ENCODE measurements around the gene CDH4. TPM values are rescaled to one million over a fixed set of nuclear protein-coding genes. Genes with fewer than 3 reads are reported as not detected.

The CDH4 gene
- total RNA-seq, 1 experiment from 2014 or later, result not detected

GRCh38 chr20:61439251-61439650, 187.2 kb downstream of the CDH4 start:
- Mint-ChIP-seq H3K4me1 (ENCODE audit: low read depth, unreplicated experiment) (peaks cover 23% of the 10 kb centered on the region), H3K36me3 (ENCODE audit: insufficient read depth, unreplicated experiment) (no peaks in the 10 kb centered on the region), H3K9me3 (ENCODE audit: unreplicated experiment) (peaks cover 26% of the 10 kb centered on the region), H3K4me3 (ENCODE audit: unreplicated experiment) (no peak overlapping the region), H3K27ac (ENCODE audit: unreplicated experiment) (no peak overlapping the region), H3K27me3 (ENCODE audit: insufficient read depth, unreplicated experiment) (no peaks in the 10 kb centered on the region)
- intact Hi-C loops (cut with micrococcal nuclease; ENCODE audit: unreplicated experiment), result no loop called here
- Histone ChIP-seq H3K4me3 (ENCODE audit: low read depth, low read length) (no peak overlapping the region), H3K4me1 (peaks cover 57% of the 10 kb centered on the region), H3K27me3 (replicated peaks; ENCODE audit: control insufficient read depth, insufficient read depth, low read length) (no peaks in the 10 kb centered on the region; the same call in 1 of the 2 replicates), H3K36me3 (ENCODE audit: control insufficient read depth, insufficient read depth, low read length) (no peaks in the 10 kb centered on the region), H3K9me3 (peaks cover 9% of the 10 kb centered on the region)
- ChIA-PET POLR2A (no interaction called here), CTCF (no interaction called here)
- no TSS peak for BruUV-seq (replicated peaks)
- no peak for DNase-seq
- no peak for TF ChIP-seq CTCF (IDR thresholded peaks at IDR 0.05; ENCODE audit: insufficient read depth in 1 of 2, low read depth in 1 of 2, low read length in 1 of 2, severe bottlenecking in 1 of 2, unreplicated experiment in 1 of 2)

- ChIA-PET CTCF (no interaction called here), POLR2A (no interaction called here)
- Histone ChIP-seq H3K36me3 (ENCODE audit: control insufficient read depth, insufficient read depth, low read length) (no peaks in the 10 kb centered on the region), H3K4me1 (peaks cover 50% of the 10 kb centered on the region), H3K27me3 (replicated peaks; ENCODE audit: control insufficient read depth, insufficient read depth, low read length) (no peaks in the 10 kb centered on the region), H3K9me3 (peaks cover 8% of the 10 kb centered on the region), H3K4me3 (ENCODE audit: low read depth, low read length) (no peak overlapping the region)
- no peak overlapping the region for H3K4me3 Mint-ChIP-seq (ENCODE audit: unreplicated experiment)
- BruUV-seq (replicated peaks), result no TSS peak
- peaks cover 18% of the 10 kb centered on the region for H3K9me3 Mint-ChIP-seq (ENCODE audit: unreplicated experiment)
- H3K27ac Mint-ChIP-seq (ENCODE audit: unreplicated experiment), result no peak overlapping the region
- H3K36me3 Mint-ChIP-seq (ENCODE audit: insufficient read depth, unreplicated experiment), result no peaks in the 10 kb centered on the region
- intact Hi-C loops (cut with micrococcal nuclease; ENCODE audit: unreplicated experiment), result no loop called here
- no peaks in the 10 kb centered on the region for H3K27me3 Mint-ChIP-seq (ENCODE audit: insufficient read depth, unreplicated experiment)
- peaks cover 16% of the 10 kb centered on the region for H3K4me1 Mint-ChIP-seq (ENCODE audit: low read depth, unreplicated experiment)
- peak in 1 of 2 experiments; percentile 28 for DNase-seq
- TF ChIP-seq CTCF (IDR thresholded peaks at IDR 0.05; ENCODE audit: insufficient read depth in 1 of 2, low read depth in 1 of 2, low read length in 1 of 2, severe bottlenecking in 1 of 2, unreplicated experiment in 1 of 2), result no peak
These were observed 188.5 kb downstream of the CDH4 start for GRCh38 chr20:61440548-61441055.

GRCh38 chr20:61441537-61441936, 189.5 kb downstream of the CDH4 start:
- Histone ChIP-seq H3K9me3 (peaks cover 1% of the 10 kb centered on the region), H3K27me3 (replicated peaks; ENCODE audit: control insufficient read depth, insufficient read depth, low read length) (no peaks in the 10 kb centered on the region), H3K4me1 (peaks cover 44% of the 10 kb centered on the region), H3K4me3 (ENCODE audit: low read depth, low read length) (no peak overlapping the region), H3K36me3 (ENCODE audit: control insufficient read depth, insufficient read depth, low read length) (no peaks in the 10 kb centered on the region)
- intact Hi-C loops (cut with micrococcal nuclease; ENCODE audit: unreplicated experiment), result no loop called here
- DNase-seq, result no peak
- Mint-ChIP-seq H3K27ac (ENCODE audit: unreplicated experiment) (no peak overlapping the region), H3K27me3 (ENCODE audit: insufficient read depth, unreplicated experiment) (no peaks in the 10 kb centered on the region), H3K9me3 (ENCODE audit: unreplicated experiment) (peaks cover 9% of the 10 kb centered on the region), H3K4me1 (ENCODE audit: low read depth, unreplicated experiment) (peaks cover 10% of the 10 kb centered on the region), H3K4me3 (ENCODE audit: unreplicated experiment) (no peak overlapping the region), H3K36me3 (ENCODE audit: insufficient read depth, unreplicated experiment) (no peaks in the 10 kb centered on the region)
- no TSS peak for BruUV-seq (replicated peaks)
- no peak for TF ChIP-seq CTCF (IDR thresholded peaks at IDR 0.05; ENCODE audit: insufficient read depth in 1 of 2, low read depth in 1 of 2, low read length in 1 of 2, severe bottlenecking in 1 of 2, unreplicated experiment in 1 of 2)
- ChIA-PET CTCF (no interaction called here), POLR2A (no interaction called here)
